GM19239 (cell line): ENCODE data around the gene USP6.
"Not testable (repeated sequence)": the region's sequence is repeated elsewhere in the genome, so short reads cannot be mapped to it uniquely, and the experiment has no call there.

Experiments used
- DNase-seq: peaks from one replicate; pipeline ENCODE4 v3.0.0; 2011; ENCODE audit warnings: low spot score; ENCODE audit not compliant: insufficient read length
- FAIRE-seq: peaks from 2 replicates; lab custom pipeline; 2011; peaks lifted over from hg19 to GRCh38; lab: Jason Lieb, UNC

Gene USP6

DNA sequence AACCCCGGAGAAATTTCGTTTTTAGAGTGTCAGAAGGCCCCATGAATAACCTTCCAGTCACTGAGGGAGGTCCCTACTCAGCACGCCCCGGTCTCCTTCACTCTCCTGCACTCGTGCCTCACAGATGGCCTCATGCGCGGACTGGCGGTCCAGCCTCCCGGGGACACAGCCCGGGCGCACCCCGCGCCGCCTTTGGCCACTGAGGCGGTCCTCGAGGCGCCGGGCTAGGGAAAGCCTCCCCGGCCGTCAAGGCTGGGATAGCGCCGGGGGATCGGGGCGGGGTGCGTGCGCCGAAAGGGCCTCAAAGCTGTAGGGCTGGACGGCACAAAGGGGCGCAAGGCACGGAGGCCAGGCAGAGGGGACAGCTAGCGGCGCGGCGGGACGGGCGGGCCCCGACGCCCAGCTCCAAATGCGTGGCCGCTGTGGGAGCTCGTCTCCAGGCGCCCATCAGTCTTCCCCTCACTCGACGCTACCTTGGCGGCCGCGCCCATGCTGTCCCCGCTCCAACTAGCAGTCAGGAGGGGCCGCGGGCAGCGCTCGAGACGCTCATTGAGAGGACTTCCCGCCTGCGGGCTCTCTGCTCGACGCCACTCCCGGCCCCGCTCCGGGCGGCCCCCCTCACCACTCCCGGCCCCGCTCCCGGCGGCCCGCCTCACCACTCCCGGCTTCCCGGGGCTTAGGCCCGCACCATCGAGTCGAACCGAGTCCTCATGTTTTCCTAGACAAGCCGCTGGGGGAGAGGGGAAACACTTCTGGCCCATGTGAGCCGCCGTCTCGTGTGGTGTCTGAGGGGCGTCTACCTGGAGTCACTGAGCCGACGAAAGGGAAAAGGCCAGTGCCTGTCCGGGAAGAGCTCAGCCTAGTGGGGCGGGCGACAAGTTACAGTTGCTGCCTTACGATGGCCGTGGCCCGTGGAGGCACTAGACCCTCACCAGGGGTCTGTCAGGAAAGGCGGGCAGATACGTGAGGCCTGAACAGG, at the start of gene USP6:
Gene USP6 (plus strand): TSS at position 360 of the 979 bp plus-strand sequence. CDS start 14,336 bp downstream, outside the sequence.
- FAIRE-seq = no peak
- no peak for DNase-seq

DNA sequence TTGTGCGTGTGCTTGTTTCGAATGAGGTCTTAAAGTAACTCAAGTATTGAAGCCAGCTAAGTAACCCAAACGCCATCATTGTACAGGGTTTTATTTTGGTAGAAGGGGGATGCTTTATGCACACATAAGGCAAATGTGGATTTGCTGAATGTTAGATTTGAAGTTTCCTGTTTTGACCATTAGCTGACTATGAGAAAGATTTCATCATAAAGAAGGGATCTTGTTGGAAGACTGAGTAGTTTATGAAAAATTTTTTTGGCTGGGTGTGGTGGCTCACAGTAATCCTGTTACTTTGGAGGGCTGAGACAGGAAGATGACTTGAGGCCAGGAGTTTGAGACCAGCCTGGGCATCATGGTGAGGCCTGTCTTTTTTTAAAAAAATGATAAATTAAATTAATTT, 47.6 kb upstream of the USP6 start:
- FAIRE-seq (no peak), DNase-seq (no peak)

DNA sequence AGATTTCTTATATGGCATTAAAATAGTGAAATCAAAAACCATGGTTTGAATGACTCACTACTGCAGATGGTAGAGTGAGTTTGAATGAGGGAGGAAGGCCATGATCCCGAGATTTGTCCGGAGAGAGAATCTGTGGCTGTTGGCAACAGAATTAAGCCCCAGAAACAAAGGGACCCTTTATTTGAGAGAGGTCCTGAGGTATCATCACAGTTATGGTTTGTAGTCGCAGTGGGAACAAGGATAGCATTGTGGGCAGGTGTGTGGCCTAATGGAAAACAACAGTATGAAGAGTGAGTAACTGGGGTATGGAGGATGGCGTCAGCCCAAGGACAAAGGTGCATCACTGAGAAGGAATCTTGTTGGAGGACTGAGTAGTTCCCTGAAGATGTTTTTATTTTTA, 46.1 kb upstream of the USP6 start:
- FAIRE-seq (no peak), DNase-seq (no peak)

DNA sequence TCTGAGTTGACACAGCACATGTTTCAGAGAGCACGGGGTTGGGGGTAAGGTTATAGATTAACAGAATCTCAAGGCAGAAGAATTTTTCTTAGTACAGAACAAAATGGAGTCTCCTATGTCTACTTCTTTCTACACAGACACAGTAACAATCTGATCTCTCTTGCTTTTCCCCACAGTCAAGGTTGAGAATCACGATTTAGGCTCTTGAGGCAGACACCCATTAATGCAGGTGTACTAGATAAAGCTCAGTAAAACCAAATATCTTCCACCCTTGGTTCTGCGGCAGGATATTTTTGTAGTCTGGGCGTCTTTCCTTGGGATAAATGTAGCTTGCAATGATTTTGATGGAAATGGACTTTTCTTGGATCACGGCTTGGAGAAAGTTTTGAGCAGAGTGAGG, 40.4 kb upstream of the USP6 start:
- DNase-seq, FAIRE-seq: not testable (repeated sequence)

DNA sequence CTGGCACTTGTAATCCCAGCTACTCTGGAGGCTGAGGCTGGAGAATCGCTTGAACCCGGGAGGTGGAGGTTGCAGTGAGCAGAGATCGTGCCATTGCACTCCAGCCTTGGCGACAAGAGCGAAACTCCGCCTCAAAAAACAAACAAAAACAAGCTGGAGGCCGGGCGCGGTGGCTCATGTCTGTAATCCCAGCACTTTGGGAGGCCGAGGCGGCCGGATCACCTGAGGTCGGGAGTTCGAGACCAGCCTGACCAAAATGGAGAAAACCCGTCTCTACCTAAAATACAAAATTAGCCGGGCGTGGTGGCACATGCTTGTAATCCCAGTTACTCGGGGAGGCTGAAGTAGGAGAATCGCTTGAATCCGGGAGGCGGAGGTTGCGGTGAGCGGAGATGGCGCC, 38.6 kb upstream of the USP6 start:
- not testable (repeated sequence) for DNase-seq, FAIRE-seq

DNA sequence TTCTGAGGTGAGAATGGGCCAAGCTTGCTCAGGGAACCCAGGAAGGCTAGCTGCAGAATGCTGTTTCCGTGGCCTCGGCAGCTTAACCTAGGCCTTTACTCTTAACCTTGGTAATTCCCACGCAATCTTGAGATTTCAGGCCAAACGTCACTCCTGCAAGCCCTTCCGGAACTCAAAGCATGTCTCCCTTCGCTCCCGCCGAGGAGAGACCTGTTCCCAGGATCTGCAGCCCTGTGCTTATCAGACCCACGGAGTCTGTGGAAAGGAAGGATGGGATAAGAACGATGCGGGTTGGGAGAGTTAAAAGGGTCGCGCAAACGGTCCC, 38.1 kb upstream of the USP6 start:
- DNase-seq (no peak), FAIRE-seq (no peak)

DNA sequence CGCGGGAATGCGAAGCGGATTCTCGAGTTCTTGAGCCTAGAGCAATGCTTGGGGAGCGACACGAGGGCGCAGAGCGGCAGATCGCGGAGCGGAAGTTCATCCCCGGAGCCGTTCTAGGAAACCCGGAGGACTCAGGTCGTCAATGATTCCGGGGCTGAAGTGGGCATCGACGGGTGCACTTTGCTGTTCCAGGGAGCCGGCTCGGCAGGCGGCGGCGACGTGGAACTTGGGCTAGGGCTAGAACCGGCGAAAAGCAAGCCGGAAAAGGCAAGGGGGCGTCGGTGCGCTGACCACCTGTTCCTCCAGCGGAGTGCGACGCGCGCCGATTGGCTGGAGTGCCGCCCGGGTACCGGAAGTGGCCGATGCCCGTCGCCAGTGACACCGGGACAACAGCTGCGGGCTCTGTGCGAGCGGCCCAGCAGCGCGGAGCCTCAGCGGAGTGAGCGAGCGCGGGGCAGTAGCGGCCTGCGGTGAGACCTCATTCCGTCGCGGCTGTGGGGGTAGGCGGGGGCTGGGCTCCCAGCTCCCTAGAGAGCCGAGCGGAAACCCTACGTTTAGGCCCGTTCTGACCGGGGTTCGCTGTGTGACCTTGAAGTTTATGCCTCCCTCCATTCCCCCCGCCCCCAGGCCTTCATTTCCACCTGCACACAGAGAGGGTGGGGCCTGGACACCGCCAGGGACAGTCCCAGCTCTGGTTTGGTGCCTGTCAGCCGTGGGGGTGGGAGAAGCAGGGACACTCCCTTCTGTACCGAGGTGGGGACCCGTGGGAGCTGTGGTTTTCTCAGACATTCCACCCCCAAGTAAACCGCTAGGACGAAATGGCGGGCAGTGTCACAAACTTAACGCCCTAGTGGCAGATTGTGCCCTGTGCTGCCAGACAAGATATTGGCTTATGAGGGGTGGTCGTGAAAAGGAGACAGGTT, 37.5 kb upstream of the USP6 start, which contains the start of gene ZFP3:
Gene ZFP3 (plus strand): TSS at position 362 of the 923 bp plus-strand sequence. CDS start 13,038 bp downstream, outside the sequence.
- DNase-seq (peak; percentile 81), FAIRE-seq (peak; percentile 93)

DNA sequence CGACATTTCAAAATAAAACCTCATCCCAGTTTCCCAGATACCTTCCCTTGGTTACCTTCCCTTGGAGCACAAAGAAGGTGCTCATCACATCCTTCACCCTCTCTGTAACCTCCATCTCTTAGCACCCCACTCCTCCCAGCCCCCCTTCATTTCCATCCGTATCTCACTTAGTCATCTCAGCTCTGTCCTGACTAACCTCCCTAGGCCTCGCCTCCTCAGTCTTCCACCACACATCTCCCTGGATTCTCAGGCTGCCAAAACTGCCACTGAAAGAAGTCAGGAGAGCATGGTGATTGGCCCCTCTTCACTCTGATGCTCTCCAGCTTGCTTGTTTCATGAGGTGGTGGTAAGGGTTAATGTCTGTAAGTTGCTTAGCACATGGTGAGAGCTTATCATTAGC, 35.2 kb upstream of the USP6 start:
- DNase-seq (no peak), FAIRE-seq (no peak)

DNA sequence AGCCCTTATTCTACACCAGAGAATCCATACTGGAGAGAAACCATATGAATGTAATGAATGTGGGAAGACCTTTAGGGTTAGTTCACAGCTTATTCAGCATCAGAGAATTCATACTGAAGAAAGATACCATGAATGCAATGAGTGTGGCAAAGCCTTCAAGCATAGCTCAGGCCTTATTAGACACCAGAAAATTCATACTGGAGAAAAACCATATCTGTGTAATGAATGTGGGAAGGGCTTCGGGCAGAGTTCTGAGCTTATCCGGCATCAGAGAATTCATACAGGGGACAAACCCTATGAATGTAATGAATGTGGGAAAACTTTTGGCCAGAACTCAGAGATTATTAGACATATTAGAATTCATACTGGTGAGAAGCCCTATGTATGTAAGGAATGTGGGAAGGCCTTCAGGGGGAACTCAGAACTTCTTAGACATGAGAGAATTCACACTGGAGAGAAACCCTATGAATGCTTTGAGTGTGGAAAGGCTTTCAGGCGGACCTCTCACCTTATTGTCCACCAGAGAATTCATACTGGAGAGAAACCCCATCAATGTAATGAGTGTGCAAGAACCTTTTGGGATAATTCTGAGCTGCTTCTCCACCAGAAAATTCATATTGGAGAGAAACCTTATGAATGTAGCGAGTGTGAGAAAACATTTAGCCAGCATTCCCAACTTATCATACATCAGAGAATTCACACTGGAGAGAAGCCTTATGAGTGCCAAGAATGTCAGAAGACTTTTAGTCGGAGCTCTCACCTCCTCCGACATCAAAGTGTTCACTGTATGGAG, 23.4 kb upstream of the USP6 start:
- FAIRE-seq (no peak), DNase-seq (no peak)

DNA sequence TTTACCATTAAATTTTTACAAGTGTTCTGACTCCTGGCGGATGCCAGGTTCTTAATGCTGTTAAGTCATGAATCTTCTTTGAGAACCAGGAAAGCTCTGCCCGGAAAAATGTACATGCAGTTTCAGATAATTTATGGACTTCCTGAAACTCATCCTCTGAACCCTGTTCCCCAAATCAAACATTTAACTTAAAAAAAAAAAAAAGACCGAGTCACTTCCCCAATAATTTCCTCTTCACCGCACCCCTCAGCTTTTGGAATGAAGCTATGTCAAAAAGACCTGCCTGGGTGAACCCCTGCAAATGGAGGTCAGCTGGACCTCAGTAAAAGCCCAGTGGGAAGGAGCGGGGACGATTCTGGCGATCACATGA, 19.1 kb upstream of the USP6 start:
- FAIRE-seq (no peak), DNase-seq (no peak)

DNA sequence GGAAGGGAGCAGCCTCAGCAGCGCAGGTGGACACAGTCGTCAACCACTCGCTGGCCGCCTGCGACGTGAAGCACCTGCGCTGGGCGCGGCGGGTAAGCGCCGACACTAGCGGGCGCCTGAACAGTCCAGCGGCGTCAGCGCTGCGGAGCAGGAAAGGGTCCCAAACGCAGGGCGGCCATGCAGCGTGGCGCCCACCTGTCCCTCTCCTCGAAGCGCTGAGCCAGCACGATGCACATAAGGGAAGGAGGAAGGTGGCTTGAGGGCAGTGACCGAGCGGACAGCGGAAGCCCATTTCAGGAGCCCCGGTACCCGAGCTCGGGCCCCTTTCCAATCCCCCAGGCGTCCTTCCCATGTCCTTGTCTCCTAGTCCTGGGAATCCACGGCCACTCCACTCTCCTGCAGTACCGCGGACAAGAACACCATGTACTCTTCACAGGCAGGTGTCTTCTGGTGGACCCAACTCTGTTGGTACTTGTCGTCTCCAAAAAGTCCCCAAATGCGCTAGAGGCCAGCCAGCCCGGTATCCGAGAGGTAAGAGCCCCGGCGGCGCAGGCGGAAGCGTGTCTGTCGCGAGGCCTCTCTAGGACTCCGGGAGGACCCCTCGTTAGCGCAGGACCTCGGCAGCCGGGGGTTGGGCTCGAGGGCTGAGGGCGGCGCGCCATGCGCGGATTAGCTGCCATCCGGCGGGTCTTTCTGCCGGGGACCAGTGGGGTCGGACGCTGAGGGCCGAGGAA, 18.6 kb upstream of the USP6 start:
- DNase-seq (no peak), FAIRE-seq (no peak)

DNA sequence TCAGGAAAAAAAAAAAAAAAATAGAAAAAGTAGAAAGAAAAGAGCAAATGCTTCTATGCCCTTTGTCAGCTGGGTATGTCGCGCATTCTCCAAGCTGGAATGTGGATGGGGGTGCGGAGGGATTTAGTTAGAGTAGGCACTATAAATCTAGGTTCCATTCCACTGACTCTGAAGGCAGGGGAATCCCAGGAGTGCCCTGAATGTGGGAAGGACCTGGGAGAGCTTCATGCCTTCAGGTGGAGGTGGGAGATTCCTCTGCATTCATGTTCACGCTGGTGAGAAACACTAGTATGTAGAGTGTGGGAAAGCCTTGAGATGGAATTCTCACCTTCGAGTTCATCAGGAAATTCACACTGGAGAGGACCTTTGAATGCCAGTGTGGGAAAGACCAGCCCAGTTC, 16.6 kb upstream of the USP6 start:
- no peak for FAIRE-seq
- no peak for DNase-seq

DNA sequence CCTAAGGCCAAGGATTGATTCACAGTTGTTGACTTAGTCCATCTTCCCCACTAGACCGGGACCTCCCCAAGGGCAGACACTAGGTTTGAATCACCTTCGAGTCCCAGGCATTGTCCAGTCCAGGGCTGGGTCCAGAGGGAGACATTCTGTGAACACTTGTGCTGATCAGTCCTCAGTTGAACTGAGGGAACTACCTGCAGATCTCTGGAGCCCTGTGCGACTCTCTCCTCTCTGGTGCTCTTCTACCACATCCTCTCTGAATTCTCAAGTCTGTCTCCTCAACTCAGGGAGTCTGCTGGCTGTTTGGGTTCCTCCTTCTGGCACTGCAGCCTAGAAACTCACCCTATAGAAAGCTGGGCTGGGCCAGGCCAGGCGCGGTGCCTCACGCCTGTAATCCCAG, 15.0 kb upstream of the USP6 start:
- FAIRE-seq (no peak), DNase-seq (no peak)

DNA sequence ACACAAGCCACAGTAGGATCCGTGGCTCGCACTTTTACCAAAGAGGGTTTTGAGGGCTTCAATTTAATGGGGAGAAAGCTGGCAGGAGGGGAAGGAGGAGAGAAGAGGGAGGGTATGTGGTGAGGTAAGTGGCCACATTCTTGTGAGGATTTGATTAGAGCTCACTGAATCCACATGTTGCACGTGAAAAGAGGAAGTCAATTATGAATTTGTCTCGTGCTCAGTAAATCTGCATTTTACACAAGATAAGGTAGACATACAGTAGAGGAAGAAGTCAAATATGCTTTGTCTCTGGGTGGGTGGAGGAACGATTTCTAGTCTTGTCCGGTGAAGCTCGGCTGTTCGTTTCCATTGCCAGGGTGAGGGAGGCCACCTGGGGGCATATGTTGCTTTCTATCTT, 5.0 kb upstream of the USP6 start:
- DNase-seq (no peak), FAIRE-seq (no peak)

DNA sequence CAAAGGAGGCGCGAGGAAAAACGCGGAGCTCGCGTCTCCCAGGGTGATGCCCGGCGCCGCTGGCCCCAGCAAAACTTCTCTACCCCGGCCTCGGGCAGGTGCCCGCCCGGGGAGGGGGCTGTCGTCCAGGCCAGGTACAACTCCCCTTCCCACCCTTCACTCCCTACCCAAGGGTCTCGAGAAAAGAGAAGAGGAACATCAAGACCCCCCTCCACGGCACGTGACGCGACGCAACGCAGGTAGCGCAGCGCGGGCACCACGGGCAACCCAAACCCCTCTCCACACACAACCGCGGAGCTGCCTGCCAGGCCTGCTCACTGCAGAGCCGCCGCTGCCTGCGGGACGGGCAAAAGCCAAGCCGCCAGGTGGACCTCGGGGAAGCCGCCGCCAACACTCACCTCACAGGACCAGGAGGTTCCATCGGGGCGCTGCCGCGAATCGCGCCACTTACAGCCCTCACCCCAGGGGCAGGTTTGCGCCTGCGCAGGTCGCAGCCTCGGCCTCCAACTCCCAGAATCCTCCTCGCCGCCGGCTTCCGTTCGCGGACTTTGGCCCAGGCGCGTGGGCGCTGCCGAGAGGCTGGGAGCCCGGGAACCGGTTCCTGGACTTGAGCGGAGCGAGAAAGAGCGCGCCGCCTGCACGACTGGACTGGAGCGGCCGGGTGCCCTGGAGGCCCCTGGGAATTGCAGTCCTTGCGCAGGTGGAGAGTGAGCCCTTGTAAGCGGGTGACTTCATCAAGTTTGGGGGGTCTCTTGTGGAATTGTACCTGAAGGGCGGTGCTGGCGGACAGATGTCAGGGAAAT, 4.2 kb upstream of the USP6 start, which contains the start of gene ZNF232:
Gene ZNF232 (minus strand): TSS at position 477 of the 803 bp plus-strand sequence. CDS start 56 bp downstream, at position 421.
- peak; percentile 97 for DNase-seq
- FAIRE-seq = peak; percentile 97

DNA sequence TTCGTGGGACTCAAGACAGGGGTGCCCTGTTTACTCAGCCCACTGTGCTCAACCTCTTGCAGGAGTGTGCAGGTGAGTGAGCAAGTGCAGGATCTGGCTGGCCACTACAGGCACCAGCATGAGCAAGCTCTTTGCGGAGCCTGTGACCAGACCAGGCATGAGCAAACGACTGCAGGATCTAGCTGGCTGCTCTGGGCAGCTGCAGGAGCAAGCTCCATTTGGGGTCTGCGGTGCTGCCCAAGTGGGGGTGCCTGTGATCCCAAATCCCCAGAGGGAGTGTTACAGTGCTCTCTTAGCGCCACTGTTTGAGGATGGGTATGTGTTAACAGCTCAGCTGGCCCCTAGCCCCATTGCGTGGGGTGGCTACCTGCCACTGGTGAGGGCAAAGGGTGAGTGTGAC, 2.4 kb downstream of the USP6 start:
- DNase-seq = no peak
- FAIRE-seq = no peak

DNA sequence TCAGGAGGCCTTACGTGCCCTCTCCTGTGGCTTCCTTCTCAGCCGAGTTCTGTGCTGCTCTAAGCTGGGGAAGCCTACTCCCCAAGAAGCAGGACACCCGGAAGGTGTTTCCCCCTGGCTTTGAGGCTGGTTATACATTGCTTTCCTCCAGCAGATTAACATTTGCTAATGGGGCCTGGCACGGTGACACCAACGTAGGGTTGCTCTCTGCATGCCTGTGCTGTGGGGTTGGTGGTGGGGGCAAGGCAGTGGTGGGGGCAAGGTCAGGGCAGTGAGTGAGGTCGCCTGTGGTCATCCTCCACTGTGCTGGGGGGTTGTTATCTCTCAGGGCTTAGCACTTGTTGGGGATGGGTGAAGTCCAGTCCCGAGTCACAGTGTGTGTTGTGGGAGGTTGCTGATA, 4.2 kb downstream of the USP6 start:
- DNase-seq (no peak), FAIRE-seq (no peak)

DNA sequence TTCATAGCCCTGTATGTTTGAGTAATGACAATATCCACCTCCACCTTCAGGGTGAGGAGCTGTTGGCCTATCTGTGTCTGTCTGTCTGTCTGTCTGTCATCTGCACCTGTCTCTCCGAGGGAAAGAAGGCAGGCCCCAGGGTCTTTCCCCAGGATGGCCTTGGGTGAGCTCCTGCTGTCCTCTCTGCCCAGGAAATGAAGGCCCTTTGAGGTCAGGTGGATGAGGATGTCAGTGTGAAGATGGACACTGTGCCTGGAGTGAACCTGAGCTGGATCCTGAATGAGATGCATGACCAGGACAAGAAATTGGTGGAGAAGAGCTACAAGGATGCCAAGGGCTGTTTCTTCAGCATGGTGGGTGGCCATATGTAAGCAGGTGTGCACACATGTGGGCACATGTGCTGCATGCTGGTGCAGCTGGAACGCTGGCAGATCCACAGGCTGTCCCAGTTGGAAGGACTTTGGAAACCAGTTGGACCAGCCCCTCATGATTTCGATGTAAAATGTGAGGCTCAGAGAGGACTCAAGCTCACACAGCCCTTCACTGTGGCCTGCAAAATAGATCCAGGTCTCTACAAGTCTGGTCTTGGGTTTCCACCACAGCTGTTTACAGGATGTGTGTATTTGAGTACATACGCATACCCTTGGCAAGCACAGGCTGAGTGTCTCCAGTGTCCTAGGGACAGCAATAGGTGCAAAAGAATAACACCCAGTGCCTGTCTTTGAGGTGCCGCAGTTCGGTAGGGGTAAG, 4.8 kb downstream of the USP6 start:
- not testable (repeated sequence) for FAIRE-seq, DNase-seq
